OCI-LY3 (cell line): ENCODE results near the gene SAA1.

Experiments used
- H2AFZ ChIP-seq: fragments of 200-600, 300-600 bp; shearing (Covaris generic); 2 replicates; pipeline ENCODE4 v1.6.0; 2014; ENCODE audit warnings: antibody characterized with exemption, low read depth, low read length
- H3K27ac ChIP-seq: fragments of 200-600, 300-600 bp; sonication (generic); 2 replicates; pipeline ENCODE4 v1.5.1; 2014; ENCODE audit warnings: mild to moderate bottlenecking, low read length, moderate library complexity, mixed read lengths
- H3K27me3 ChIP-seq: fragments of 200-600, 300-600 bp; sonication (generic); 2 replicates; pipeline ENCODE4 v1.6.1; 2014; ENCODE audit warnings: low read depth, low read length, mixed read lengths
- H3K36me3 ChIP-seq: fragments of 200-600, 300-600 bp; sonication (generic); replicated peaks from 2 replicates; pipeline ENCODE3; 2014; ENCODE audit warnings: low read depth, low read length, mixed read lengths
- H3K4me1 ChIP-seq: fragments of 300-600, 200-600 bp; sonication (generic); 2 replicates; pipeline ENCODE4 v1.6.1; 2014; ENCODE audit warnings: low read length, mixed read lengths
- H3K4me2 ChIP-seq: fragments of 200-600, 300-600 bp; sonication (generic); 2 replicates; pipeline ENCODE4 v1.6.1; 2014; ENCODE audit warnings: low read length, mixed read lengths
- H3K4me3 ChIP-seq: fragments of 300-600, 200-600 bp; sonication (generic); 2 replicates; pipeline ENCODE4 v1.5.1; 2014; ENCODE audit warnings: antibody characterized with exemption, mild to moderate bottlenecking, low read length, moderate library complexity
- H3K79me2 ChIP-seq: fragments of 300-600, 200-600 bp; shearing (Covaris generic); 2 replicates; pipeline ENCODE4 v1.6.1; 2014; ENCODE audit warnings: mild to moderate bottlenecking, low read length, mixed read lengths
- H3K9ac ChIP-seq: fragments of 300-600, 200-600 bp; shearing (Covaris generic); 2 replicates; pipeline ENCODE4 v1.6.0; 2014; ENCODE audit warnings: mild to moderate bottlenecking, low read length, moderate library complexity
- H3K9me3 ChIP-seq: fragments of 200-600, 300-600 bp; shearing (Covaris generic); 2 replicates; pipeline ENCODE4 v1.6.1; 2014; ENCODE audit warnings: low read length, mixed read lengths; ENCODE audit not compliant: insufficient read depth
- H4K20me1 ChIP-seq: fragments of 200-600, 300-600 bp; sonication (generic); 2 replicates; pipeline ENCODE4 v1.6.1; 2016; ENCODE audit warnings: low read length, mixed read lengths; ENCODE audit not compliant: insufficient read depth
- CTCF ChIP-seq: fragments of 200-600, 300-600 bp; sonication (generic); IDR thresholded peaks from 2 replicates; pipeline ENCODE4 v1.5.1; 2014; ENCODE audit warnings: antibody characterized with exemption, low read length, low read depth
- EZH2phosphoT487 ChIP-seq: fragments of 200-600 bp; shearing (Covaris generic); IDR thresholded peaks from 2 replicates; pipeline ENCODE4 v1.6.1; 2018; ENCODE audit warnings: antibody characterized with exemption, mixed run types, low read depth

SAA1 gene

DNA sequence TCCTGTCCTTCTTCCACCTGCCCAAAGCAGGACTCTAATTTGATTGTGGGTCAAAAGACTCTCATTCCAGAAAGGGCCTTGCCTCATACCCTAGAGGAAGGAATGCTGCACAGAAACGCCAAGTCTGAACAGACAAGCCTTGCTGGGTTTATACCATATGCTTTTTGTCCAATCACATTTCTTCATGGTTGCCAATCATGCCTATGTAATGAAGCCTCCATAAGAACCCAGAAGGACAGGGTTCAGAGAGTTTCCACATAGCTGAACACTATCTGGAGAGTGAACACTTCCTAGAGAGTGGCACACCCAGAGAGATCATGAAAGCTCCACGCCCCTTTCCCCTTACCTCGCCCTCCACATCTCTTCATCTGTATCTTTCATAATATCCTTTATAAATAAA lies 12.8 kb upstream of the SAA1 start:
- Histone ChIP-seq H3K36me3 (no peaks in the 10 kb centered on the region), H2AFZ (no peak overlapping the region)
- TF ChIP-seq EZH2phosphoT487 (no peak), CTCF (no peak)

GRCh38 chr11:18253778-18254338 lies 12.2 kb upstream of the SAA1 start:
- no peaks in the 10 kb centered on the region for H4K20me1 ChIP-seq
- no peaks in the 10 kb centered on the region for H3K4me1 ChIP-seq
- no peak for TF ChIP-seq EZH2phosphoT487
- no peak for TF ChIP-seq CTCF
- H3K4me2 ChIP-seq: no peak overlapping the region
- no peak overlapping the region for H3K27ac ChIP-seq
- no peaks in the 10 kb centered on the region for H3K79me2 ChIP-seq
- H3K36me3 ChIP-seq: no peaks in the 10 kb centered on the region
- H3K27me3 ChIP-seq: peaks cover 27% of the 10 kb centered on the region
- no peak overlapping the region for H3K4me3 ChIP-seq
- no peak overlapping the region for H3K9ac ChIP-seq
- H2AFZ ChIP-seq: no peak overlapping the region
- H3K9me3 ChIP-seq: no peaks in the 10 kb centered on the region

More for the DNA sequence above, 12.8 kb upstream of the SAA1 start:
- Histone ChIP-seq H3K27ac (no peak overlapping the region), H3K27me3 (peaks cover 30% of the 10 kb centered on the region), H3K4me3 (no peak overlapping the region), H3K9ac (no peak overlapping the region), H4K20me1 (no peaks in the 10 kb centered on the region), H3K4me2 (no peak overlapping the region), H3K79me2 (no peaks in the 10 kb centered on the region), H3K9me3 (no peaks in the 10 kb centered on the region), H3K4me1 (no peaks in the 10 kb centered on the region)

DNA sequence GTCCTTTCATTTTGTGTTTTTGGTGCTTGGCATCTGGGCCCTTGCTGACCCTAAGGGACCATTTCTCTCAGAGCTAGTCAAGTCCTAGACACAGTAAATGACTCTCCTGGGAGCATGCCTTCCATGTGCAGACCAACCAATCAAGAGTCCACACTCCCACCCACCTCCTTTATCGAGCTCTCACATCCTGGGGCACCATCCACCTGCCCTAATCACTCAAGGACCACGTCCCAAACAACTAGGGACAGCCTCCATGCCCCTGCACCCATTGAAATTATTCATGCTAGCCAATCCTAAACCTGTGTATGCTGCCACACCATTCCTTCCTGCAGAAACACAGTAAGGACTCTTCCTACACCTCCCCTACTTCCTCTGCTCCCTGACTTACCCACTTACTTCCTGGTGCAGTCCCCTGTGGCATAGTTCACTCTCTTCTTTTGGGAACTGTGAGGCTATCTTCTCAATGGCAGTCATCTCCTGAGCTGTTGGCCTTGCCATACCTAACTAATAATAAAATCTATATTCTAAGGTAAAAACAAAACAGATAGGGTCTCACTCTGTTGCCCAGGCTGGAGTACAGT lies 11.2 kb upstream of the SAA1 start:
- Histone ChIP-seq H3K4me2 (no peak overlapping the region), H3K9ac (no peak overlapping the region), H3K4me3 (no peak overlapping the region), H3K79me2 (no peaks in the 10 kb centered on the region), H3K9me3 (no peaks in the 10 kb centered on the region), H3K27ac (no peak overlapping the region), H3K27me3 (peaks cover 30% of the 10 kb centered on the region), H2AFZ (no peak overlapping the region), H4K20me1 (no peaks in the 10 kb centered on the region), H3K4me1 (no peaks in the 10 kb centered on the region), H3K36me3 (no peaks in the 10 kb centered on the region)
- TF ChIP-seq CTCF (no peak), EZH2phosphoT487 (no peak)

DNA sequence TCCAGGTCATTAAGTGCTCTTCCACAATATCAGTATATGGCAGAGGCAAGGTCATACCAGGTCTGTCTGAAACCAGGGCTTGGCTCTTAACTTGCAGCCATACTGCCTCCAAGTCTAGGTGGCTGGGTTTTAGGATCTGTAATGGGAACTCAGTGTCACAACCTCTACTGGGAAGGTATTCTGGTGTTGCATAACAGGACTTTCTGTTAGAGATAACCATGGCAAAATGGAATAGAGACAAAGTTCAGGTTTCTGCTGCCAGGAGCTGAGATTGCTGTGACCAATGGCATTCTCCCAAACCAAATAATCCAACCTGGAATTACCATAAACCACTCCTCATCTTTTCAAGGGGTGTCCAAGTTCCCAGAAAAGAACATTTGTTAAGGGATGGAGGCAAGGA lies 6.8 kb upstream of the SAA1 start:
- TF ChIP-seq CTCF: no peak
- no peak for TF ChIP-seq EZH2phosphoT487
- no peak overlapping the region for H3K4me3 ChIP-seq
- peaks cover 11% of the 10 kb centered on the region for H3K4me1 ChIP-seq
- H3K27ac ChIP-seq: no peak overlapping the region
- peaks cover 41% of the 10 kb centered on the region for H3K27me3 ChIP-seq
- H3K9me3 ChIP-seq: no peaks in the 10 kb centered on the region
- no peak overlapping the region for H3K4me2 ChIP-seq
- peaks cover 4% of the 10 kb centered on the region; the same call in 1 of the 2 replicates for H4K20me1 ChIP-seq
- no peaks in the 10 kb centered on the region for H3K79me2 ChIP-seq
- no peak overlapping the region for H2AFZ ChIP-seq
- H3K9ac ChIP-seq: no peak overlapping the region
- H3K36me3 ChIP-seq: no peaks in the 10 kb centered on the region
